WI38 (cell line): ENCODE measurements around the gene TNNT2.

Experiments
- H3K4me3 ChIP-seq: 2 replicates; pipeline ENCODE4 v1.5.1; 2011; ENCODE audit warnings: low read depth, mild to moderate bottlenecking, control low read depth, low read length
- CTCF ChIP-seq: IDR thresholded peaks from 2 replicates; pipeline ENCODE4 v1.5.1; 2012; ENCODE audit warnings: low read depth, mild to moderate bottlenecking, control low read depth, low read length

The TNNT2 gene

DNA sequence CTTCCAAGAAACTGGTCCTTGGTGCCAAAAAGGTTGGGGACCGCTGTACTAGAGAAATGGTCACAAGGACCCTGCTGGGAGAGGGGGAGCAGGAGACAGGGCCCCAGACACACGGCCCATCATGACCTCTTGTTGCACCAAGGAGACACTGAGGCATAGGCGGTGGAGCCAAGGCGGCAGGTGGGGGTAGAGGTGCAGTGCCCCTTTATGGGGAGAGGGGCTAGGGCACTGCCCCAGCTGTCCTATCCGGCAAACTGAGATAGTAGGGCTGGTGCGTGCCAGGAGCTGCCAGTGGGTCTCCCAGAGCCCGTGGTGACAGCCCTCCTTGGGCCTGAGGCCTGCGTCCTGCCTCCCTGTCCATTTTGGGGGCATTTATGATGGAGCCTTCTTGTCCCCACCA is 20.3 kb downstream of the TNNT2 start:
- H3K4me3 ChIP-seq = no peak overlapping the region
- TF ChIP-seq CTCF = no peak

- TF ChIP-seq CTCF = no peak
Observed at GRCh38 chr1:201356701-201357100, 20.8 kb downstream of the TNNT2 start.

GRCh38 chr1:201356236-201356635 is 21.2 kb downstream of the TNNT2 start:
- no peak overlapping the region for H3K4me3 ChIP-seq
- no peak for TF ChIP-seq CTCF

More at GRCh38 chr1:201356701-201357100, 20.8 kb downstream of the TNNT2 start:
- H3K4me3 ChIP-seq = no peak overlapping the region

DNA sequence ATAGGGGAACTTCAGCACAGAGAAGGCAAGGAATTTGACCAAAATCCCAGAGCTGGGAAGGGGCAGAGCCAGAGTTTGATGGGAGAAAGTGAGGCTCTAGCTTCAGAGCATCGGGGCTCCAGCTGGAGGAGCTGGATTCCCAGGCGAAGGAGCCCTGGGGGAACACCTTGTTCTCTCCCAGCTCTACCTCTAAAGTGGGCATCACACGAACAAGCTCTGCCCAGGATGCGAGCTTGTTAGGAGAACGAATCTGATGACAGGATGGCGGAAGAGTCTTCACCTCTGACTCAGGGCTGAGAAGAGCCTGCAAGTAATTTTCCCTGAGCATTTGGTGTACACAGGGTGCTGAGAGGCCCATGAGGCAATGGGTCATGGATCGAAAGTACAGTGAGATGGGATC is 22.0 kb downstream of the TNNT2 start:
- TF ChIP-seq CTCF = no peak
- no peak overlapping the region for H3K4me3 ChIP-seq

DNA sequence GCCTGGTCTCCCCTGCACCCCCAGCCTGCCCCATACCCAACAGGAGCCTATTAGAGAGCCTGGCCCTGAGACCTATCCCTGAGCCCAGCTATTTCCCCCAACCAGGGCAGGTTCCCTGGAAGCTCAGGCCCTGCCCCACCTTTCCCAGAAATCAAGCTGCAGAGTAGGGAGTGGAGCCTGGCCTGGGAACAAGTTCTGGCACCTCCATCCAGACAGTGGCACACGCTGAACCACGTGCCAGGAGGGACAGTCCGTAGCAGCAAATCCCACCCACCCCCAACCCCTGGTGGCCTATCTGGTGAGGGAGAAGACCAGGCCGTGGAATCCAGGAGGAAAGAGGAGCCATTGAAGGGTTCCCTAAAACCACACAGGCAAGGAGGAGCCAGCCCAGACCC is 22.6 kb downstream of the TNNT2 start:
- H3K4me3 ChIP-seq = no peak overlapping the region
- no peak for TF ChIP-seq CTCF

DNA sequence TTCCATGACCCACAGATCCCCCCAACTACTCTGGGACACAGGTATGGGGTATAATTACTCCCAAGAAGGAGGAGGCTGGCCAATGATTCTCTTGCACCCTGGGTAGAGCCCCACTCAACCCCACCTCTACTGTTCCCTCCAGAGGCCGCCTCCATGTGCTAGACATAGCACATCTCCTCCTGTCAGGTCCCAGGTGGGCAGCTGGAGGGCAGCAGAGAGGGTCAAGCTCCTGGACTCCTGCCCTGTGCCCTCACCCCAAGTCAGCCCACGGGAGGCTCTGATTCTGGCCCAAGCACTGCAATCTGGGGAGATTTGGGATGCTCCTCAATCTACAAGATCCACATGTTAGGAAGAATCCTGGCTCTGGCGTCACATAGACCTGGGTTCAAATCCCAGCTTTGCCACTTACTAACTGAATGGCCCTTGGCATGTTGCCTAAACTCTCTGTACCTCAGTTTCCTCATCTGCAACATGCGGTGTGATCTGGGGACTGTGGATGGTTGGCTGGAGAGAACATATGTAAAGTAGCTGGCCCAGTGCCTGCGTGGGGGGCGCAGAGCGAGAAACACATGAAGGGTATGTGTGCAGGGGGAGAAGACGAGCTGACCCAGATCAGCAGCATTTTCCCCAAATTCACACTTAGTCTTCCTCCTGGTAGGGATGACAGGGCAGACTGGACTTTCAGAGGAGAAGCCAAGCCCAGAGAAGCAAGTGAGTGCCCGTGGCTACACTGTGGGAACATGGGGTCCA is 23.2 kb downstream of the TNNT2 start:
- TF ChIP-seq CTCF = no peak
- no peak overlapping the region for H3K4me3 ChIP-seq

DNA sequence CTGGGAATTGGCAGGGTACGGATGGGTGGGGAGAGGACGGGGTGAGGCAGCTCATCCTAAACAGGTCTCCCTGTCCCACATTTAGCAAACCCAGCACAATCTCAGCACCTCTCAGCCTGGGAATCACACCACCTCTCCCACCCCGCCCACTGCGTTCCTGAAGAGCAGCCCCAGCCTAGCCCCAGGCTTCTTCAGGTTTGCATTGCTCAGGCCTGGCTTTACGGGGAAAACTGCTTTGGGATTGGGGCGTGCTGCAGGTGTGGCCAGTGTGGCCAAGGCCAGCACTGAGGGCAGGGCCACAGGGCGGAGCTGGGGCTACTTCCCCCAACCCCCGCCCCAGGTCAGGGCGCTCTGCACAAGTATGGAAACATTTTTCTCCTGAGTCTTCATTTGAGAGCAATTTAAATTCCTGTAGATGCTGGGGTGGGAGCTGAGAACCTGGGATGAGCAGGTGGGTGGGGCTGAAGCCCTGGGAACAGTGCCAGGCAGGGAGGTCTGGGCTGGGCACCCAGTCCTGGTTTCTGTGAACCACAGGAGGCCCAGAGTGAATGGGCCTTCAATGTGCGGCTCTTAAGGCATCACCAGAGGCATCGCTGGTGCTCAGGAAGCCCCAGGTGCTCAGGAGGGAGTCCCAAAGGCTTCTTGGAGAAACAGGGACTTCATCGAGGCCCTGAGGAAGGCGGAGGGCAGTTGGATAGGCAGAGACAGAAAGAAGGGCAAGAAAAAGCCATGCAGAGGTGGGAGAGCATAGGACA is 24.1 kb downstream of the TNNT2 start:
- H3K4me3 ChIP-seq = no peak overlapping the region
- no peak for TF ChIP-seq CTCF
